ENCODE data around the gene KRT85. TPM values are rescaled to one million over a fixed set of nuclear protein-coding genes. Genes with fewer than 3 reads are reported as not detected.

The KRT85 gene
- not detected in 2 replicates for total RNA-seq

GRCh38 chr12:52366738-52367485 lies at the start of gene KRT85:
Gene KRT85 (minus strand): TSS chr12:52367481. CDS start chr12:52367405, 76 bp downstream.

GRCh38 chr12:52405922-52406385 lies 38.7 kb upstream of the KRT85 start, which contains the start of gene KRT82:
Gene KRT82 (minus strand): TSS chr12:52406335. CDS start chr12:52406277, 58 bp downstream.

GRCh38 chr12:52385226-52385702 lies 18.0 kb upstream of the KRT85 start, which contains the start of gene KRT84:
Gene KRT84 (minus strand): TSS chr12:52385652. CDS start chr12:52385585, 67 bp downstream.

GRCh38 chr12:52320784-52321400 lies 46.4 kb downstream of the KRT85 start, which contains the start of gene KRT83:
Gene KRT83 (minus strand): TSS chr12:52321398. CDS start chr12:52321335, 63 bp downstream.

Other genes starting within 250 kb of the KRT85 start
- gene KRT80, start 175.5 kb downstream of the KRT85 start, total RNA-seq: 0.64 and 0.91 TPM in 2 replicates
- 5.2 and 235 TPM in 2 replicates for gene KRT7, start 134.2 kb downstream of the KRT85 start, total RNA-seq
- gene KRT86, start 92.8 kb downstream of the KRT85 start, total RNA-seq: not detected in 2 replicates
- 0.64 and 1.6 TPM in 2 replicates for gene KRT81, start 75.9 kb downstream of the KRT85 start, total RNA-seq
- not detected in 2 replicates for gene KRT83, start 46.1 kb downstream of the KRT85 start, total RNA-seq
- gene KRT84, start 18.2 kb upstream of the KRT85 start, total RNA-seq: not detected in 2 replicates
- gene KRT82, start 38.9 kb upstream of the KRT85 start, total RNA-seq: not detected in 2 replicates
- gene KRT75, start 66.9 kb upstream of the KRT85 start, total RNA-seq: not detected in 2 replicates
- 1.0 TPM in 1 of 2 replicates, not detected in the other for gene KRT6B, start 84.7 kb upstream of the KRT85 start, total RNA-seq
- gene KRT6C, start 106.3 kb upstream of the KRT85 start, total RNA-seq: not detected in 2 replicates
- gene KRT6A, start 125.8 kb upstream of the KRT85 start, total RNA-seq: 3.2 and 20.6 TPM in 2 replicates
- 2.0 and 4.1 TPM in 2 replicates for gene KRT5, start 152.9 kb upstream of the KRT85 start, total RNA-seq
- not detected in 2 replicates for gene KRT71, start 185.7 kb upstream of the KRT85 start, total RNA-seq
- gene KRT74, start 206.4 kb upstream of the KRT85 start, total RNA-seq: not detected in 2 replicates
- not detected in 2 replicates for gene KRT72, start 234.0 kb upstream of the KRT85 start, total RNA-seq